Colonic mucosa (tissue), 4 donors: ENCODE data around the gene HMGN3. TPM values are rescaled to one million over a fixed set of nuclear protein-coding genes. Genes with fewer than 3 reads are reported as not detected.

Experiments used
- DNase-seq: peaks from one replicate; pipeline ENCODE4 v3.0.0-alpha.2; 2020
- H3K27ac ChIP-seq: fragments of 200-600 bp; one replicate; pipeline ENCODE4 v1.8.0; 2021
- H3K27me3 ChIP-seq: fragments of 200-600 bp; one replicate; pipeline ENCODE4 v1.8.0; 2021
- H3K36me3 ChIP-seq: fragments of 200-600 bp; one replicate; pipeline ENCODE4 v1.8.0; 2021
- H3K4me1 ChIP-seq: fragments of 200-600 bp; one replicate; pipeline ENCODE4 v1.8.0; 2021; ENCODE audit warnings: mild to moderate bottlenecking
- H3K4me3 ChIP-seq: fragments of 200-600 bp; one replicate; pipeline ENCODE4 v1.8.0; 2021
- H3K9ac ChIP-seq, 2 donors: one replicate each; pipeline ENCODE4 v1.7.0; 2013; ENCODE audit warnings: control low read depth in 2 of 2, low read depth in 2 of 2, low read length in 2 of 2
- H3K9me3 ChIP-seq: fragments of 200-600 bp; one replicate; pipeline ENCODE4 v1.8.0; 2021
- intact Hi-C: fragments of 100-400 bp; cut with DNase I; formaldehyde crosslinking; loops from one replicate; pipeline ENCODE4 v1.14.1; 2022
- total RNA-seq, 2 donors: library from RNA; stranded (reverse); fragmentation: NEBNext Ultra II Directional in 1 of 2; extraction: Animal tissue kit (Norgen Biotek cat#: 25700) in 1 of 2; gene quantifications; one replicate each; pipeline ENCODE4 v1.2.1, GENCODE V29; 2021
- TF ChIP-seq, protein P1 (sequence below): fragments of 200-600 bp; IDR thresholded peaks from one replicate; pipeline ENCODE4 v1.8.0; 2022; ENCODE audit warnings: antibody characterized with exemption, mild to moderate bottlenecking
- donor health status: healthy.
- donor health status: DM: no; HTN: no; CAD: no.
- donor health status: DM: no; HTN: no; CAD: no.

The HMGN3 gene
- total RNA-seq, 2 donors from 2014 or later = 30.3 to 31.0 TPM

DNA sequence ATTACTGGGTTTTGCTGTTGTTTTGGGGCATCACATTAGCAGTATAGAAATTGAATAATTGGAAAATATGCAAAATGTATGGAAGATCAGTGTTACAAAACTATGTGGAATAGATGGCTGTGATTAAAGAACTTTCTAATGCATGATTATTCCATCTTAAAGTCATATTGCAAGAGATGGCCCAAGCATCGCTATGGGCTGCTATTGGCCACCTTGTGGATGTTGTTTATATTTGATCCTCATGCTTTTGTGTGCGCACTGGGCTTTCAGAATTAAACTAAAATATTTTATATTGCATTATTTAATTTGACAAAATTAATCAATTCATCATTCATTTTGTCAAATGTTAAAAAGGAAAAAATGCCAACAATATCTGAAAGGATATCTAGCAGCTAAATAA lies 16.1 kb upstream of the HMGN3 start:
- Histone ChIP-seq H3K27me3 (no peaks in the 10 kb centered on the region), H3K27ac (no peak overlapping the region), H3K4me1 (no peaks in the 10 kb centered on the region), H3K9me3 (no peaks in the 10 kb centered on the region), H3K9ac (no peak overlapping the region), H3K36me3 (no peaks in the 10 kb centered on the region), H3K4me3 (no peak overlapping the region)
- intact Hi-C loops = no loop called here
- DNase-seq = no peak
- TF ChIP-seq, protein P1, sequence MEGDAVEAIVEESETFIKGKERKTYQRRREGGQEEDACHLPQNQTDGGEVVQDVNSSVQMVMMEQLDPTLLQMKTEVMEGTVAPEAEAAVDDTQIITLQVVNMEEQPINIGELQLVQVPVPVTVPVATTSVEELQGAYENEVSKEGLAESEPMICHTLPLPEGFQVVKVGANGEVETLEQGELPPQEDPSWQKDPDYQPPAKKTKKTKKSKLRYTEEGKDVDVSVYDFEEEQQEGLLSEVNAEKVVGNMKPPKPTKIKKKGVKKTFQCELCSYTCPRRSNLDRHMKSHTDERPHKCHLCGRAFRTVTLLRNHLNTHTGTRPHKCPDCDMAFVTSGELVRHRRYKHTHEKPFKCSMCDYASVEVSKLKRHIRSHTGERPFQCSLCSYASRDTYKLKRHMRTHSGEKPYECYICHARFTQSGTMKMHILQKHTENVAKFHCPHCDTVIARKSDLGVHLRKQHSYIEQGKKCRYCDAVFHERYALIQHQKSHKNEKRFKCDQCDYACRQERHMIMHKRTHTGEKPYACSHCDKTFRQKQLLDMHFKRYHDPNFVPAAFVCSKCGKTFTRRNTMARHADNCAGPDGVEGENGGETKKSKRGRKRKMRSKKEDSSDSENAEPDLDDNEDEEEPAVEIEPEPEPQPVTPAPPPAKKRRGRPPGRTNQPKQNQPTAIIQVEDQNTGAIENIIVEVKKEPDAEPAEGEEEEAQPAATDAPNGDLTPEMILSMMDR = no peak

- H3K4me1 ChIP-seq = no peaks in the 10 kb centered on the region
- intact Hi-C loops = no loop called here
- H3K27me3 ChIP-seq = no peaks in the 10 kb centered on the region
- H3K9ac ChIP-seq = no peak overlapping the region
- no peaks in the 10 kb centered on the region for H3K9me3 ChIP-seq
- H3K36me3 ChIP-seq = no peaks in the 10 kb centered on the region
- no peak for DNase-seq
- no peak overlapping the region for H3K4me3 ChIP-seq
- TF ChIP-seq, protein P1 = no peak
- no peak overlapping the region for H3K27ac ChIP-seq
Measured at GRCh38 chr6:79250107-79250514, 15.6 kb upstream of the HMGN3 start.

DNA sequence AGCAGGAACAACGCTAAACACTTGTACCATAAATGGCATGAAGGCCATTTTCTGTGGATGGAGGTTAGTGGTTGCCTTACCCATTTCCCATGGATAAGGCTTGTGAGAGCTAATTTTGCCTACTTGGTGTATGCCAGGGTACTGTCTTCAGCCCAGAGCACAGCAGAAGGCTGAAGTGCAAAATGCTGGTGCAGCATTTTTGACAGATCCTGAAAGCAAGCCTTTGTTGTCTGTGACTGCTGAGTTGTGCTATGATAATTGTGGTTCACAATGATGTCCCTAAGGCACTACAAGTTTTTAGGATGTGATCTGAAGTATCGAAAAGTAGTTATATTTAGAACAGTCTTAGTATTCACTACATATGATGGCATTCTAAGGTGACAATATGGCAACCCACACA lies 14.7 kb upstream of the HMGN3 start:
- no peak overlapping the region for H3K9ac ChIP-seq

DNA sequence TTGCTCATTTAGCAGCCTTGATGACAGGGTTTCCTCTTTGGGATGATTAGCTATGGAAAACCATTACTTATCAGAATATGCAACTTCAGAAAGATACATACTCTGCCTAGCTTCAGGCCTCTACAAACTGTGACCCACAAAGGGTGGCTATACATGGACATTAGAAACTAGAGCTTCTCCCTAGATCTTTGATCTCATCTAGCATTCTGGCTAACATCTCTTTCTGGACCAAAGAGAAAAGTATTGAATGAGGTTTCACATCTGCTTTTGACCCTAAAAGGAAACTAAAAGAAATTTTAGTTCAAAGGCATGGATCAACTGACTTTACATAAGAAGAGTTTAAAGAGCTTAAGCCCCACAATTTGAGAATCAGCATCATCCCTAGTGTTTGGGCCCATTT lies 12.4 kb upstream of the HMGN3 start:
- no peak overlapping the region for H3K27ac ChIP-seq
- H3K36me3 ChIP-seq = no peaks in the 10 kb centered on the region
- DNase-seq = no peak
- TF ChIP-seq, protein P1 = no peak
- intact Hi-C loops = no loop called here
- H3K4me1 ChIP-seq = no peaks in the 10 kb centered on the region
- H3K4me3 ChIP-seq = no peak overlapping the region
- no peaks in the 10 kb centered on the region for H3K9me3 ChIP-seq
- no peak overlapping the region for H3K9ac ChIP-seq
- no peaks in the 10 kb centered on the region for H3K27me3 ChIP-seq

More for the DNA sequence above, 14.7 kb upstream of the HMGN3 start:
- Histone ChIP-seq H3K4me1 (no peaks in the 10 kb centered on the region), H3K36me3 (no peaks in the 10 kb centered on the region), H3K9me3 (no peaks in the 10 kb centered on the region), H3K27me3 (no peaks in the 10 kb centered on the region), H3K27ac (no peak overlapping the region), H3K4me3 (no peak overlapping the region)
- TF ChIP-seq, protein P1 = no peak
- intact Hi-C loops = no loop called here
- DNase-seq = no peak

- H3K4me1 ChIP-seq = no peaks in the 10 kb centered on the region
- H3K4me3 ChIP-seq = no peak overlapping the region
Measured at GRCh38 chr6:79241228-79241627, 6.7 kb upstream of the HMGN3 start.

More at GRCh38 chr6:79241228-79241627, 6.7 kb upstream of the HMGN3 start:
- H3K9me3 ChIP-seq = no peaks in the 10 kb centered on the region
- no peak for DNase-seq
- intact Hi-C loops = no loop called here
- H3K27ac ChIP-seq = no peak overlapping the region
- H3K27me3 ChIP-seq = no peaks in the 10 kb centered on the region
- TF ChIP-seq, protein P1 = no peak
- H3K9ac ChIP-seq = no peak overlapping the region
- H3K36me3 ChIP-seq = no peaks in the 10 kb centered on the region
